Body of pancreas (tissue), 4 donors: ENCODE results near the gene PLPPR1.

Source experiments
- POLR2A ChIP-seq, 3 donors: fragments of 450-650 bp; IDR thresholded peaks; one replicate each; pipeline ENCODE4 v1.6.1; 2016; ENCODE audit warnings: antibody characterized with exemption in 3 of 3, mild to moderate bottlenecking in 2 of 3
- TF ChIP-seq, protein P1 (sequence below), 7 experiments: fragments of 450-650 bp in 4 of 7; fragments of 200-600 bp in 3 of 7; sonication (generic) in 3 of 7; IDR thresholded peaks; one replicate each; pipeline ENCODE4 v1.5.1; 2016 to 2019; ENCODE audit warnings: antibody characterized with exemption in 7 of 7

DNA sequence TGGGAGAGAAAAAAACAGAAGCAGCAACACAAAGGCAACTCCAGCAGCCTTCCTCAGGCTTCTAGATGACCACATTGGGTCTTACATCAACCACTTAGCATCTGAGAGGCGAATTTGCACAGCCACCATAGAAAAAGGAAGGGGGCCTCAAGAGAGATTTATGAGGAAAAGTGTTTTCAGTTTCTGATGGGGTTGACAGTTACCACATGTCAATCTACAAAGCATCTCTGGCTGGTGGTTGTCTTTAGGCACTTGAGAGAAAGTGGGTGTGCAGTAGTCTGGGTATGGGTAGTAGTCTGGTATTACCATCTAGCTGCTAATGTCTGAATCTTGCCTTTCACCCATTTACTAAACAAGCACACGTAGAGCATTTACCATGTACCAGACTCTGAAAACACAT is 218.8 kb downstream of the PLPPR1 start:
- TF ChIP-seq, protein P1, sequence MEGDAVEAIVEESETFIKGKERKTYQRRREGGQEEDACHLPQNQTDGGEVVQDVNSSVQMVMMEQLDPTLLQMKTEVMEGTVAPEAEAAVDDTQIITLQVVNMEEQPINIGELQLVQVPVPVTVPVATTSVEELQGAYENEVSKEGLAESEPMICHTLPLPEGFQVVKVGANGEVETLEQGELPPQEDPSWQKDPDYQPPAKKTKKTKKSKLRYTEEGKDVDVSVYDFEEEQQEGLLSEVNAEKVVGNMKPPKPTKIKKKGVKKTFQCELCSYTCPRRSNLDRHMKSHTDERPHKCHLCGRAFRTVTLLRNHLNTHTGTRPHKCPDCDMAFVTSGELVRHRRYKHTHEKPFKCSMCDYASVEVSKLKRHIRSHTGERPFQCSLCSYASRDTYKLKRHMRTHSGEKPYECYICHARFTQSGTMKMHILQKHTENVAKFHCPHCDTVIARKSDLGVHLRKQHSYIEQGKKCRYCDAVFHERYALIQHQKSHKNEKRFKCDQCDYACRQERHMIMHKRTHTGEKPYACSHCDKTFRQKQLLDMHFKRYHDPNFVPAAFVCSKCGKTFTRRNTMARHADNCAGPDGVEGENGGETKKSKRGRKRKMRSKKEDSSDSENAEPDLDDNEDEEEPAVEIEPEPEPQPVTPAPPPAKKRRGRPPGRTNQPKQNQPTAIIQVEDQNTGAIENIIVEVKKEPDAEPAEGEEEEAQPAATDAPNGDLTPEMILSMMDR (IDR thresholded peaks at IDR 0.05), result no peak
- no peak for TF ChIP-seq POLR2A (IDR thresholded peaks at IDR 0.05)
